ENCODE data around the gene TWIST1.

The TWIST1 gene

DNA sequence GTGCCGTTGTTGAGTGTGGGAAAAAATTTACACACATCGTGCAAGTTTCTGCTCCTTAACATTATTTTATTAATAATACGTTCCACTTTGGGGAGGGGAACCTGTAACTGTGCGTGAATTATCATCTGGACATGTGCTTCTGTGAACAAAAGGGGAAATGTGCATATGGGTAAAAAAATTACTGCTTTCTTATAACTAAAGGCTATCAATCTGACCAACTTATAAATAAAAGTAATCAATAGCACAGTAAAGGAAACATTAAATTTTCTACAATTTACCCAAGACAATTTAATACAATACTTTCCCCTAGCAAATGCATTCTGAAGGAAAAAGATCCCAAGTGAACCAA, 4.5 kb downstream of the TWIST1 start:
- DNase-seq (ENCODE audit: low read depth), result no peak

DNA sequence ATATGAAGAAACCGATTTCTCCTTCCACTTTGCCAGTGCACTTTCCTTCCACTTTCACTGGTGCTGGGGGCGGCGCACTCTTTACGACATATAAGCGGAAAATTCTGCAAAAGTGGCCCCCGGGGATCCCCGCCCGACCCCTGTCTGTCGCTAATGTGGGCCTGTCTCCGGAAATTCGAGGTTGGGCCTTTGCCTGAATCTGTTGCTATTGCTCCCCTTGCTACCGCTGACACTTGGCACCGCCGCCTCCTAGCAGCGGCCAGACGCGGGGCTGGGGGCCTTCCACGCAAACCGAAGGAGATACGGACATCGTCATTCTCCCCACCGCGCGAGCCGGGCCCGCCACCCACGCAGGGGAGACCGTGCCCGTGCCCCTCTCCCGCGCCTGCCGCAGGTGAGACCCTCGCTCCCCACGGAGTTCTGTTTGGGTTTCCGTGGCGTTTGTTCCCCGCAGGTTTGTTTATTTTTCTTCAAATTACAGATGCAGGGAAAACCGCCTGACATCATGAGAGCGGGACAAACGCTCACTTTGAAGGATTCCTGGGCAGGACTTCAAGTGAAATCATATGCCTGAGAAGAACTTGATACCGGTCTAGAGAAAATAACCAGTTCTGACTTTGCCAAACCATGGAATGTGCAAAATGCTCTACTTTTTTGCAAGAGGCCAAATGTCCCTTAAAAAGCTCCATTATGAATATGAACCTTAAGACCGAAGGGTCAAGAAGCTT, 5.0 kb downstream of the TWIST1 start:
- DNase-seq (ENCODE audit: low read depth), result no peak

DNA sequence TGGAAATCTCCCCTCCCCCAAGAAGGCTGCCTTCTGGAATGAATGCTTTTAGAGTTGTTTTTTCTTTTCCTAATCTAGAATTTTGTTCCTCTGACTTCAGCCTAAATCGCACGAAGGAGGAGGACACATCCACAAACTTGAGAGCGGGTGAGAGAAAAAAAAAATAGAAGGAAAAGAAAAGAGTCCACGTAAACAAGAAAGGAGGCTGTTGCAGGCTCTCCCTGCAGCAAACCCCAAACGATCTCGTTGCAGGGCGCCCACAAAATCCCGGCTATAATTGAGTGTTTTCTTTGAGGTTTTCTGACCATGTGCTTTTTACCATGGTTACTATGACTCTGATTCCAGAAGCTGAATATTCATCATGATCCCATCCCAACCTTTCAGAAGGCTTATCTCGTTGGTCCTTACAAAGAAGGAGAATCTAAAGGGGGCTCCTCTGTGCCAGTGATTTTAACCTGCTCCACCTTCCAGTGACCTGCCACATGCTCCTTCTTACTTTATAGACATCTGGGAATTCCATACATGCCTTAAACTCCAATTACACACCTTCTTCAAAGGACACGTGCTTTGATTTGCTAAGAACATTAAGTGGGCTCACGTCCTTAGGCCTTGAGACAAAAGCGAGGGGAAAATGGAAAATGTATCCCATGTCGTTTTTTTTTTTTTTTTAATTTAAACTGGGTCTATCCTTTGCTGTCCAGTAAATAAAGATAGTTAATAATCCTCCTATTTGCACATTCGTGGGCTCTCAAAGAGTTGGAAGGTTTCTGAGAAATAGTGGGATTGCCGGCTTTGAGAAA, 5.8 kb downstream of the TWIST1 start:
- no peak for DNase-seq (ENCODE audit: low read depth)

DNA sequence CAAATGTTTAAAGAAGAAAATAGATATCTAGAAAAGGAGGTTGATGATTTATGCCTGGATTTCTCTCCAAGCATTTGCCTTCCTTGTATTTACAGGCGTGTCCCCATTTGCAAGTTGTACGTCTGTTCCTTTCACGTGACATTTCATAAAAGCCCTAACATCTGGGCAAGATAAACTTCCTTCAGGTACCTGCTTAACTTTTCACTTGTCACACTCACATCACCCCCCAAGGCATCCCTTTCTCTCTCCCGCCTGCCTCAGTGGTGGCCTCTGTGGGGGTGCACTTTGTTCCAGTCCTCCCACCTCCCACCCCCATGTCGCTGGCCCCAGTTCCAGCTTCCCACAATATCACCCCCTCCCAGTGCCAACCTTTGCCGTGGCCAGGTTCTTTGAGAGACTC, 6.7 kb downstream of the TWIST1 start:
- DNase-seq (ENCODE audit: low read depth), result no peak

DNA sequence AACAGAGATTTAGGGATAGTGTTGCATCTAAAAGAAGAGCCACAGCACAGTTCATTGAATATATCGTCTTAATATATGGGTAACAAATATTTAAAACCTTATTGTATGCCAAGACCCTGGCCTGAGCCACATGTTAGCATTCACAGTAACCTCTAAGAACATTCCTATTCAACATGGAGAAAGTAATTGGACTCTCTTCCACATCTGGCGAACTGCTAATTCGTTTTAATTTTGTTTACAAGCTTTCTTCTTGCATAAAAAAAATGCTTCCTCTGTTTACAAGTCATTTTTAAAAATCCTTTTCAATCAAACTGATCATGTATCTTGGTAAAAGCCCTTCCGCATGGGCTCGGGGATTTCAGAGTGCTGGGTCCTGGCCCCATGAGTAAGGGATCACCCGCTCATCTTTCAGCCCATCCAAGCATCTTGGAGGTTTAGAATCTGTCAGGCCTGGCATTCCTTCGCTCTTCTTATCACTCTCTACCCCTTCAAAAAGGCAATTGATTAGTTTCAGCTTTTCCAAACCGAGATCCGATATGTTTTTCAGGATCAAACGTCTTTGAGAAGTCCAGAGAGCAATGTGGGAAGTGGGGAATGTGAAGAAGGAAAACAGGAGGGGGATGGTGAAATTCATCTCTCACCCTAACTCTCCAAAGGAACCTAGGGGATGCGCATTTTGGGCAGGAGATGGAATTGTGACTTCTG, 7.3 kb downstream of the TWIST1 start:
- no peak for DNase-seq (ENCODE audit: low read depth)

DNA sequence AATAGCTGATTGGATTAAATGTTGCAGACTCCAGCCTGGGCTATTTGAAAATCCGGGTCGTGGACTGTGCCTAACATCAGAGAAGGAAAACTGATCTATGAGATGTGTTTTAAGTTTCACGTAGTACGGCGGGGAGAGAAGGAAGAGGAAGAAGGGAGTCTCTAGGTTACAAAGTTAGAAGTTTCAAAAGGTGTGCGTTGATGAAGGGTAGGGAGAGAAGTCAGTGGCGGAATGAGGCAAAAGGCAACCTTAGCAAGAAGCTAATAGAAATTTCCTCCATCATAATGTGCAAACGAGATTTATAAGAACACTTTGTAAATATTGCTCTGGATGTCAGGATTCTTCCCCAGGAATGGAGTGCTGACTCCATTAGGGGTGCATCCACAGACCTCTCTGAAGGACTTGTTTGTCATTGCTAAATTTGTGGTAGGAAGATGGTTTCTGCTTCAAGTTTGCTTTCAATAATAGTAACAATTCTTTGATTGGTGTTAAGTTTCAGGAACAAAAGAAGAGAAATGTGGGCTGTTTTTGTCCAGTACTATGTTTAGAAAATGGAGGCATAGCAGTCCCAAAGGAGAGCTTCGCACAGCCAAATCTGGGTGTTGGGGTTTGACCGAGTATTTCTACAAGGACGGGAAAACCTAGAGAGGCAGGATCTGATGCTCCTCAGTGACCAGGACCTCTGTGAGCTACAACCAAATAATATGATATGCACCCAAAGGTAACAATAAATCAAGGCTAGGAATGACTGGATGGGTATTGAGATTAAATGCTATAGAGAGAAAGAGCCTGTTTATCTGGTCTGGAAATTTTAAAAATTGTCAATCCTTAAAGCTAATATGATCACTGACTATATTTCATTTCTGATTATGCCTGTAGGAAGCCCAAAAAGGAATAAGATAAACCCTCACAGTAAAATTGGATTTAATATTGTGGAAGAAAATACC, 8.2 kb downstream of the TWIST1 start:
- no peak for DNase-seq (ENCODE audit: low read depth)

DNA sequence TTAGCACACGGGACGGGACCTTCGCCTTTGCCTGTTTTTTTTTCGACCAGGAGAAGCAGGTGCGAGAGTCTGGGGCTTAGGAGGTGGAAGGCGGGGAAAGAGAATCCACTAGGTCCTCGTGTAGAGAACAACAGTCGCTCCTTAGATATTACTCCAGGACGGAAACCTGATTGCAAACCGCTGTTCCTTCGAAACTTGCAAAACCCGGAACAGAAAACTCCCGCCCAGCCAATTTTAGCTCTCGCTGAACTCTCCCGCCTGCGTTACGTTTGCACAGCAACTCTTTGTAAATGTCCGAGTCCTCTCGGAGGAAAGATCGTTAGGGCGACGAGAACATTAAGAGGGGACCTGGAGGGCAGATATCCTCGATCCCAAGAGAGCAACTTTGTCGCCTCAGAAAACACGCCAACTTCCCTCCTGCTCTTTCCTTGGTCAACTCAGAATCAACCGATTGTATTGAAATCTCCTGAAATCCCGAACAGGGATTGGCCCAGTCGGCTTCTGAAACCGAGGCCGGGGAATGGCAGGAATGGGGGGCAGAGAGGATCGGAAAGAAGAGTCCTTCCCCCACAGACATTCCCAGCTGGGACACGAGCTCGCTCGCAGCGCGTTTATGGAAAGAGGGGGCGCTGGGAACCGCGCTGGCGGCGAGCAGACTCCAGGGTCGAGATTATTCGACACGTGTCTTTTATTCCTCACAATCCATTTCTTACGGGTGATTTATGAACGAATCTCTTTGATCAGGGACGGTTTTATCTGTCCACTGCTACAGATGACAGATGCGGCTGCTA, 9.9 kb downstream of the TWIST1 start:
- no peak for DNase-seq (ENCODE audit: low read depth)

DNA sequence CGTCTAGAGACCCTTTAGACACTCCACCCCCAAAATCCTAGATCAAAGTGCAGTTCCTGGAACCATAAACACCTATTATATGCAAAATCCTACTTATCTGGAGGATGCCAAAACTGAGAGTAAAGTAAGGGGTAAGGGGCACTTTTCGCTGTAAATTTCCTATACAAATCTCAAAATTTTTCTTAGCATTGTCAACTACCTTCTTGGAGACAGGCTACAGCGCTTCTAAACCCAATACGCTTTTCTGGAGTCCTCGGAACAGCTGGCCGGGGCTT, 10.4 kb downstream of the TWIST1 start:
- DNase-seq (ENCODE audit: low read depth), result no peak

DNA sequence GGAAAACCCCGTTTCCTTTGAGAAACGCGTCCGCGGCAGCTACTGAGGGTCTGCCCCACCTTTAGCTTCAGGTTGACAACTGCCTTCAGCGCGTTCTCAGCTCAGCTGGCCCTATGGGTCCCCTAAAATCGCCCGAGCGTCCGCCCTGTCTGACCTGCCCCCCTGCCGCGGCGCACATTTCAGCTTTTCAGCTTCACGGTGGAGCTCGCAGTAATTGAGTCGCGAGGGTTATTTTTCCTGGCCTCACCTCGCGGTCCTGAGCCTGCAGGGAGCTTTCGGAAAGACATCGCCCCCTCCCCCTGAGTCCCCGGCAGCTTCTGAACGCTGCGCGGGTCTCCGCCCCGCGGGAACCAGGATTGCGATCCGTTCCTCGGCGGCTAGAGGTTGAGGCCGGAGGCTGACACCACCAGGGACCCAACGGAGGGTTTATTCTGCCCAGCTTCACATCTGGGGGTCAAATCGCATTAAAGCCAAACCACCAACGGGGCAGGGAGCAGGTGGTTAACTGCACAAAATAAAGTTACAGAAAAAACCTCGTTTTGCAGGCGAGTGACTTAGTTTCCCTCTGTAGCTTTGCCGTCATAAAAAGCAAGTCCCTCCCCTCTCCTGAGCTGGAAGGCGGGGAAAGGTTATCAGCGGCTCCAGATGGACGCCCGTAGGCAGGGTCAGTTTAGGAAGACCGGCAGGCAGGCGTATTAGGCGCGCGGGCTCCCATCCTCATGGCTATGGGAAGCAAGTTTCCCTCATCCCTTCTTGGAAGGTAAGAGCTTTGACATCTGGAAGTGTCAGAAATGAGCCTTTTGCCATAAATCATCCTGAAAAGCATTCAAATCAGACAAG, 11.0 kb downstream of the TWIST1 start:
- no peak for DNase-seq (ENCODE audit: low read depth)

DNA sequence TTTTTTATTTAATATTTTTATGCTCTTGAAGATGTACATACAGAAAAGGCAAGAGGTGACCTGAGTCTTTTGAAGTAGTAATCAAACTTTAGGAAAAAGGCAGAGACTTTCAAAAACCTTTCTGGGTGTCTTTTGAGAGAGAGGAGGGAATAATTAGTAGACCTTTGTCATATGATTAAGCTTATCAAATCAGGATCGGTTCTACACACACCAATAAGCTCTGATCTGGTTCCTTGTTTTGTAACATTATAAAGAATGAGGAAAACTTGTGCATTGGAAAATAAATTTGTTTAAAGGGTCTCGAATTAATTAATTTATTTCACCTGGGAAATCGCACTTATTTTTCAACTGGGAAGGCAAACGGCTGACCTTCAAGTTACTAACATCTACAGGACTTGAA, 11.9 kb downstream of the TWIST1 start:
- no peak for DNase-seq (ENCODE audit: low read depth)

DNA sequence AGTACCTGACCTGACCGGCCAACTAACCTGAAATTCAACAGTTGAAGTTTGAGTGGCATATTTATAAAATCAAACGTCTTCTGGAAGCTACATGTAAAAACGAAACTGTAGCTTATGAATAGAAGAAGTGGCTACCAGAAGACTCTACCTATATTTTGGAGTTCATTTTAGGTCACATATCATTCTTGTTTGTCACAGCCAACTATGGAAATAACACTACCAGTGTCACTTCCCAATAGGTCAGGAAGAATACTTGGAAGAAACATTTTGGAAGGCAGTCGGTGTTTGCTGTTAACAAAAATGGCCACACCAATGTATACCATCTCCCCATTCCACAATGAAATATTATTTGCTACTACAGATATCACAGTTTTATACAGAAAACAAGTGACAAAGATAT, 12.6 kb downstream of the TWIST1 start:
- DNase-seq (ENCODE audit: low read depth), result no peak

DNA sequence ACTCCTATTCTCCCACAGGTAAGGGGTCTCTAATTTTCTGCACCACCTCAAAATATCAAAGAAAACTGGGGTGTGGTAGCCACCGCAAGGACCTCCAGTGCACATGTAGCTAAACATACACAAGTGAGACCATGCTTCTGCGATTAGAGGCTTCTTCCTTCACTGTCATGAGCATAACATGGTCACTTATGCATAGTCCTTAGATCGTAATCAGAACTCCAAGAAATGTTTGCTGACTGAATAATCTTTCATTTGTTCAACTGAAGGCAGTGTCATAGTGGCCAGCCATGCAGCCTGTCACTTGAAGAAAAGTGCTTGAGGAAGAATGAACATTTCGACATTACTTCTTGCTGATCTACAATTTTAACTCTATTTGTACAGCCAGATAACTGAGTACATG, 14.6 kb downstream of the TWIST1 start:
- no peak for DNase-seq (ENCODE audit: low read depth)

DNA sequence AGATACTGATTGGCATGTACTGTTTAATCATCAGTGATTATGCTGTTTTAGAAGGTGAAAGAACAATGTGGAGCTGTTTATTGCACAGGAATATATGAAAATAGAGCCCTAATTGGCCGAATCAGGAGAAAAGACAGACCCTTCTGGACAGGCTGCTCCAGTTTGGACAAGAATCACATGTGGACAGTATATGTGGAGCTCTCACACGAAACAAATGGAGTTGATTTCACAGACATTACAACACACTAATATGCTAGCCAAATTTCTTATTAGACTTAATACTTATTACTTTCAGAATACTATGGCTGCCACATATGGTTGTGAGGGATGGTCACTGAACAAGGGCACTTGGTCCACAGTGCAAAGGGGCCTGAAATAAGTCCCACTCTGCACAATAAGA, 15.5 kb downstream of the TWIST1 start:
- no peak for DNase-seq (ENCODE audit: low read depth)

DNA sequence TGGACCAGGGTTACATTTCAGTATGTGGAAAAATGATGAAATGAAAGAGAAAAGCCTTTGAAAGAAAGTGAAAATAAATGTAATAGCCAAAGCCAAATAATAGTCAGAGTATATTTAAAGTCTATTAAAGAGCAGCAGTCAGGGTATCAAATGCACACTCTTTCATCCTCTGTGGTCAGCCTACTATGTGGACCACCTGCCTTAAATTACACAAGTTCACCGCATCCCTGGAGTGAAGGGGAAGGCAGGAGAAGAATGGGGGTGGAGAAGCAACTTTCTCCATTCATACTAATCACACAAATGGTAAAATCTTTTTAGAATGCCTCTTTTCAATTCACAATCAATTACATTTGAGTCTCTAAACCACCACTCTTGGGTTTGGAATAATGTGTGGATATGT, 16.0 kb downstream of the TWIST1 start:
- no peak for DNase-seq (ENCODE audit: low read depth)

DNA sequence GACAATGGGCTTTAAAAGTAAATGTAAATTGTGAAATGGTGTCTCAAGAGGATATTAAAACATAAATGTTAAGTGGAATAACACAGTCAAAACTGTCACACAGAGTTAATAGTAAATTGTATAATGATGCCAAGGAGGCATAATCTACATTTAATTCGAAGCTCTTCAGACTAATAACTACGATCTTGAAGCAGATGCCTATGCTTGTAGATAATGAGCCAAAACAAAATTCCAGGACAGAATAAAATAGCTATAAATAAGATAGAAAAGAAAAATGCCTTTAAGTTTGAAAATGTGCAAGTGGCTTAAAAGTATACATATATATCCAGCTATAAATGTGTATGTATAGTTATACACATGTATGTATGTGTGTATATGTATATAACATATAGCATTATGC, 17.5 kb downstream of the TWIST1 start:
- DNase-seq (ENCODE audit: low read depth), result no peak

DNA sequence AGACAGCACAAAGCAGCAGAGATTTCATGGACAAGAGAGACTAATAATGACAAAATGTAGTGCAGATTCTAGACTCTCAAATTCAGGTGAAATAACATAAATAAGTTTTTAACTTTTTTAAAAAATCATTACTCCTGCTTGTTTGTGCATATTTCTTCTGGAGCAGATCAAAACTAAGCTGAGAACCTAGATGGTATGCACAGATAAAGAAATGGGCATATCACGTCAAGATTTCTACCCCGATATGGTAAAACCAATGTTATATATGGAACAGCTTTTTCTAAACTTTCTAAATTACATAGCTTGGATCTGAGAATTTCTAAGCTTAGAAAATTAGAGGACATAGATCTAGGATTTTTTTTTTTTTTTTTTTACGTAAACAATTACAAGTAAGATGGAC, 18.2 kb downstream of the TWIST1 start:
- DNase-seq (ENCODE audit: low read depth), result no peak

DNA sequence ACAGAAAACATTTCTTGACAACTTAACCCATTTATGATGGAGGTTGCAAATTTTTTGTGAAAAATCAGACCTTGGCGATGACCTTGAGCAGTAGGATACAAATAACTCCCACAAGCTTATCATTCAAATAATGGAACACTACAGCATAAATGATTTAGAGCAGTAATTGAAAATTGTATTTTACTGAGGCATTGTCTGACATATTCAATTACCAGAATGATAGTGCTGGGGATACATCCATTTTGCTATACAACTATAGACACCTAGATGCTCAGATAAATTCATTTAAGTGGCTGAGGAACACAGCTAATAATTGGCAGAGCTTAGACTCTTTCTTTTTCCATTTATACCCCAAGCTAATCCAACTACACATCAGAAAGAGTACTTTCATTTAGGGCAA, 18.9 kb downstream of the TWIST1 start:
- no peak for DNase-seq (ENCODE audit: low read depth)

DNA sequence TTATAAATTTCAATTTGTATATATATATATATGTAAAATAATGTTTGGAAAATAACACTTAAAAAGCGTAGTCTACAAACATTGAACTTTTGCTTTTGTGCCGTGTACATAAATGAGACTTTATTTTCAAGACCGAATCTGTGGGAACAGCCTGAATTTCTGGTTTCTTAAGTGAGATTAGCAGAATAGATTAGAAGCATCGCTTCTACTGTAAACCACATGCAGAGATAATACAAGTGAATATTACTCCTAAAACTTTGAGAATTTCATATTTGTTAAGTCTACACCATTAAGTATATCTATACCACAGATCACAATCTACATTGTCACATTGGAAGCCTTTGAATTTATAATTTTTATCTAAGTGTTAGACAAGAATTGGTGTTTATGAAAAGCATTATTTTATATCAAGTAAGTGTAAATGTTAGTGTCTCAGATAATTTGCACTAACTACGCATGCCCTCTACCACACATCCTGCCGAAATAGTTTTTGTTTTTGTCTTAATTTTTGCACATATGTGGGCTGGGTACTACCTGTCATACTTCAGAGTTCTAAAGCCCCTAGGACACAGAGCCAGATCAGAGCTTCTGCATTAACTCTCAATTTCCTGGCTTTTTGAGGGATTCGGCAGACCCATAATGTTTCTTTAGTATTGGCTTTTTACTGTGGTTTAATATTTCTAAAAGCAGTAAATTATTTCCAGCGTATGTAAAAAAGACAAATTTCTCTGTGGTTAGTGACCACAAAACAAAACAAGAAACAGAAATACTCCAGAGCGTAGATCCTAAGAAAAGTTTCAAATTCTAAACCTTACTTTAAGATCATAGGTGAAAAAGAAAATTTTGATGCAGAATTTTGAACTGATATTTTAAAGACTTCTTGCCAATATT, 20.0 kb downstream of the TWIST1 start:
- DNase-seq (ENCODE audit: low read depth), result no peak

DNA sequence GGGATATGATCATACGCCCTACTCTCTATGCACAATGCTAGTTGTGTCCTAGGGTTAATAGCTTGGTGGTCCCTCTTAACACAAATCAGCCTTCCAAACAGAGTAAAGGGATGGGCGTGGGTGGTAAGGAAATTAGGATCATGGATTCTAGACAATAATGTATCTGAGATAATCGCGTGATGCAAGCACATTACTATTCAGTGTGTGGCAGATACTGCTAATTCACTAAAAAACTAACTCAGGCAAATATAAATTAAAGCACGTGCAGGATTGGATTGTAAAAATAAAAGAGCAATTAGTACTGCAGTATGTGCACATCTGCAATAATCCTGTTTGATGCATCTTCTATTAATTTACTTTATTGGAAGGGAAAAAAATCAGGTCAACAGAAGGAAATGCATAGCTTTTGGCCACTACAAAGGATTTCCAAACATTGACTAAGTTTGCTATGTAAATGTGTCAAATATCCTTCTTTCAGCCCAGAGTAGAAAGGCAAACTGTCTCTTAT, 22.0 kb downstream of the TWIST1 start:
- no peak for DNase-seq (ENCODE audit: low read depth)

Measured in activated T-cell treated with anti-CD3 and anti-CD28 coated beads for 1 hour (primary cell).